Activated T-cell treated with anti-CD3 and anti-CD28 coated beads for 4 hours (primary cell): ENCODE results near the gene TMEM54.

Experiments used
- DNase-seq: peaks from one replicate; pipeline ENCODE4 v3.0.0-alpha.2; 2020

The TMEM54 gene, protein sequence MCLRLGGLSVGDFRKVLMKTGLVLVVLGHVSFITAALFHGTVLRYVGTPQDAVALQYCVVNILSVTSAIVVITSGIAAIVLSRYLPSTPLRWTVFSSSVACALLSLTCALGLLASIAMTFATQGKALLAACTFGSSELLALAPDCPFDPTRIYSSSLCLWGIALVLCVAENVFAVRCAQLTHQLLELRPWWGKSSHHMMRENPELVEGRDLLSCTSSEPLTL

DNA sequence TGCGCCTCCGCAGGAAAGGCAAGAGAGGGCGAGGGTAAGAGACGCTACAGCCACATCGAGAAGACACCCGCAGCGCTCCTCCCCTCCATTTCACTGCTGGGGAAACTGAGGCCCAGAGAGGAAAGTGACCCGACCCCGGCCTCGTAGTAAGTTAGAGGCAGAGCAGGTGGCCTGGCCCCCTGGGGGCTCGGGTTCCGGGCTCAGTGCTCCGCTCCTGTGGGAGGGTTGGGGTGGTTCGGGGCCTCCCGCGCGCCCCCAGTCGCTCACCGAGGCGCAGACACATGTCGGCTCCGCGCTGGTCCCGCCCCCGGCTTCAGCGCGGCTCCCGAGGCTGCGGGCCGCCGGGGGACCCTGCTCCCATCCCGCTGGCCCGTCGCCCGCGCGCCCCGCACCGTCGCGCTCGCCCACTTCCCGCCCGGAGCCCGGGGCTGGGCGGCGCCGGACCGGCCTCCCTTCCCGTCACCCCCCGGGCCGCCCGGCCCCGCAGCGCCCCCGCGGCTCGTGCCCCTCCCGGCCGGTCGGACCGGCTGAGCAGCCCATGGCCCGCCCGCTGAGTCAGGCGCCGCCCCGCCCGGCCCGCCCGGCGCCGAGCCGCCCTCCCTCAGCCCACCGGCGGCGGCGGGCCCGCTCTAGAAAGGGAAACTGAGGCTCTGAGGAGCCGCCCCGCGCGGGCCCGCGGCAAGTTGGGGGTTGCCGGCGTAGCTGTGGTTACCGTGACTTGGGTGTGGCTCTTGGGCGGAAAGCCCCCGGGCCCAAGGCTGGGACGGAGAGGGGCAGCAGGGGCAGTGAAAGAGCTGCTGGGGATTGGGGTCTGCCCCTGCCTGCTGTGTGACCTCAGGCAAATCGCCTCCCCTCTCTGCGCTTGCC, at the start of gene TMEM54:
TMEM54 (minus strand) TSS at position 434 of the 867 bp plus-strand sequence; CDS start at position 283, 151 bp downstream.
- no peak for DNase-seq

DNA sequence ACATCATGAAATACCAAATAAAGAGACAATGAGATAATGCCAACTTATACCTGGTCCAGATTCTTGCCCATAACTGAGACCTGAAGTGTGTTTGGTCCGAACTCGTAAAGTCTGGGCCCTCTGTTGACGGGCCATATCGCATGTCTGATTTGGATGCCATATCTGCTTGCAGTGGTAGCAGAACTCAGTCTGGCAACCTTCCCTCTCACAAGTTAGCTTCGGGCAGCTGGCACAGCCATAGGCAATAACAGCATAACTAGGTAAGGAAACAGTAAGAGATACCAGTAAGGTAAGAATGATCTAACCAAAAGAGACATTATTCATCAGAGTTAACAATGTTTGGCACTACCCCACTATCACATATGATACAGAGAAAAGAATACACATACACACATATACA, 48.3 kb upstream of the TMEM54 start:
- no peak for DNase-seq

DNA sequence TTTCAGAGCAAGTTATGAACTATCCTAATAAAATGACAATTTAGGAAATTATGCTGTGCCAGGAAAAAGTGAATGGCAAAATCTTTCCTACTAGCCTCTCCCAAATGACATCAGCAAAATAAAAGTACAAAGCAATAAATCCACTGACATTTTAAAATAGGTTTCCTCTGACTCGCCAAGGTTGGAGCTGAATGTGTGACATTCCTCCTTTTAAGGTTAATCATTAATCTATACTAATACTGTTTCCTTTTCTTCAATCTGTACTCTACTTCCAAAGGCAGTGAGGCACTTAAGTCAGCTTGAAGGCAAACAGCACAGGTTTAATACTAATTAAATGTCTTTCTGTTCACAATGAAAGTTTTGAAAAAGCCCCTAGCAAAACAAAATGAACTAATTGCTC, 47.7 kb upstream of the TMEM54 start:
- no peak for DNase-seq

DNA sequence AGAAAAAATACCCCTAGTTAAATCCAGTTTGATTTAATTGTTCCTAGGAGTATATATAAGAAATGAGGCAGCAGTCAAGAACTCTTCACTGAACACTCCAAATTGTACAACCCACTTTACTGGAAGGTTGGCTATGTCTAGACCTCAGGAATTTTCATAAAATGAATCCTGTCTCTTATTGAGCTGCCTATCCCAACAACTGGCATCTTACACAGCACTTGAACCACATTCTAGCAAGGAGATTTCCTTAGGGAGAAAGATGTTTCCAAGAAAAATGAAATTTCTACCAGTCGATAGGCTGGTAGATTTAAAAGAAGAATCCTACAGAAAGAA, 47.2 kb upstream of the TMEM54 start:
- no peak for DNase-seq

DNA sequence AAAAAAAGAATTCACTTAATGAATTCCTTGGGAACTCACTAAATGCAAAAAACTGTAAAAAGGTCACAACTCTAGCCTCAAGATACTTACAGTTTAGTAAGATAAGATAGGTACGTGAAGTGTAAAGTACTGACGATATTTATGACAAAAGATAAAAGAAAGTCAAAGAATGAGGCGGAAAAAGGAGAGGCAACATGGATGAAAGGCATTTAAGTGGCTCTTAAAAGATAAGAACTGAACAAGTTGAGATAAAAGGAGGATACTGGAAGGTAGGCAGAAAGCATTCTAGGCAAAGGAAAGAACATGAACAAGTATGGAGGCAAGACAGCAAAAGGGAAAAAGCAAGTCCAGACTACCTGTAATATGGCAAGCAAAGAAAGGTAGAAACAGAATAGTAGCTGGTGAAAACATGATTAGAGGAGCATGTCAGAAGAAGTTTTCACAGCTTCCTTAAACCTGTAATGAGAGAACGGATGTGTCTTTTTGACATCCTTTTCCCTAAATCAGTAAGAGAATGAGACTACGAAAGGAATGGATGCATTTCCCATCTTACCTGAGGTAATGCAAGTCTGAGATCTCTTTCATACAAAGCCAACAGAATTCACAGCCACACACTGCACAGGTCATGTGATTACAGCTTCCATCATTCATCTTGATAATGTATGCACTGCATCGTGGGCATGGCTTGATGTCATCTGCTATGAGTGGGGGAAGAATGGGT, 46.6 kb upstream of the TMEM54 start:
- DNase-seq, result no peak

DNA sequence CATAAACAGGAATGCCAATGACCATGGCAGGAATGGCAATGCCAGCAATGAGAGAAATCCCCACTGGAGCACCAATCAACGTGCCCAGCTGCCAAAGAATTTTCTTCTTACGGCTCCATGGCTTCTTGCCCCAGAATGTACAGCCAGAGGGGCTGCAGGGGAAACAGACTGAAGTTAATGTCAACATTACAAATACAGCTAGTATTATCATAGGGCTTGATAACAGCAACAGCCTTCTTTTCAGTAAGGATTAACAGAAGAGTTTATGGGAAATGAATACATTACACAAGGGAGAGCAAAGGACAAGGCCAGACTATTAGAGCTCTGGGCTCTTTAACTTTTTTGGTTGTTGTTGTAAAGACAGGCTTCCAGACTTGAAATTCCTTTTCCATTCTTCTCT, 45.2 kb upstream of the TMEM54 start:
- no peak for DNase-seq

DNA sequence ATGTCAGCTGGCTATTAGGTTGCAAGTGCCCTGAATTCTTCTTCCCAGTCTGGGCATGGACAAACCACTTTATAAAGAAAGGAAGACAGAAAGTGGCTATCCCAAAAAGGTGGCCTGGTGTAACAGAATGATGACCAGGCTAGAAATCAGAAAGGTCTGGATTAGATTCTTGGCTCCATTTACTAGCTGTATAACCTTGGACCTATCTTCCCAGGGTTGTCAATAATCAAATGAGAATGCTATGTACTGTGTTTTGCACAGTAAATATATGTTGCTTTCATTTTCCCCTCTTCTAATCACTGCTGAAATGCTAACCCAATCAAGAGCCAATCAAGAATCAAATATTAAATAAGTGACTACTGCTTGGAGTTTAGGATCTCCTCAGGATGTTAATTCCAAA, 43.0 kb upstream of the TMEM54 start:
- DNase-seq, result no peak

DNA sequence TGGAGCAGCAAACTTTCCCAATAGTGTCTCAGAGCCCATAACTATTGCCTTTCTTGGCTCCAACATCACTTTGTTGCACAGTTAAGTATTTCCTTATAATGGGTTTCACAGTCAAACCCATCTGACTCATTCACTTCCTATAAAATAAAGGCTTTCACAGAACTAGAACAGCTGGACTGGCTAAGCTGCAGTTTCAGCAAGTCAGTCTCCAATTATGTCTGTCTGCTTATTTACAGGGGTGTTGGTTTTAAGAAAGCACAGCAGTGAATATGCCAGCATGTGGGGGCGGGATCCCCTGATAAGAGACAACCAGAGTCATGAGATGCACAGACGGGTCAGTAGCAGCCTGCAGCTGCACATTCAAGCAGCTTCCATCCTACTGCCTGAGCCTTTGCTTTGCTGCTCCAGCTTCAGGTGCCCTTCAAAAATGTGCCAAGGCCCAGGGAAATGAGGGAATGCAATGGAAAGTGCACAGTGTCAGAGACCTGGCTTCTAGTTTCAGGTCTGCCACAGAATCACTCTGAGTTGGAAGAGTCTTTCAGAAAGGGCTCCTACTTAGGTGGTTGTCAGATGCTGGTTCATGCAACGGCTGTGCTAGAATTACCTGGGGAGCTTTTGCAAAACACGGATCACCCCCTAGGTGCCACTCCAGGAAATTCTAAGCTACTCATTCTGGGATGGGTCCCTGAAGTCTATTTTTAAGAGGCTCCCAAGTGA, 38.6 kb upstream of the TMEM54 start:
- no peak for DNase-seq

DNA sequence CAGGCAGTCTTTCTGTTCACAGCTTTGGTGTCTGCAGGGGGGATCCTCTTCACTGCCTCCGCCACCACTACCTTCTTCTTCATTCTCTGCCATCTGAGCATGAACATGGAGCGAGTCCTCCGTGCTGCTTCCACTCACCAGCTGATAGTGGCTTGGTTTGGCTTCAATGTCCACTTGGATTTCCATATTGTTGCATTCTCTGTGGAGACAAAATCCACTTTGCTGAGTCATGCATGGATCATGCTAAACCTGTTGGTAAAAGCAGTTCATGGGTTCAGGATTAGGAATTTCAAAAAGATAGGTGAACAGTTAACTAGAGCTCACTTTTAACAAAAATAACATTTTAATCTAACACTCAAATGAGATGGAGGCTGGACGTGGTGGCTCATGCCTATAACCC, 35.9 kb upstream of the TMEM54 start:
- DNase-seq, result no peak

DNA sequence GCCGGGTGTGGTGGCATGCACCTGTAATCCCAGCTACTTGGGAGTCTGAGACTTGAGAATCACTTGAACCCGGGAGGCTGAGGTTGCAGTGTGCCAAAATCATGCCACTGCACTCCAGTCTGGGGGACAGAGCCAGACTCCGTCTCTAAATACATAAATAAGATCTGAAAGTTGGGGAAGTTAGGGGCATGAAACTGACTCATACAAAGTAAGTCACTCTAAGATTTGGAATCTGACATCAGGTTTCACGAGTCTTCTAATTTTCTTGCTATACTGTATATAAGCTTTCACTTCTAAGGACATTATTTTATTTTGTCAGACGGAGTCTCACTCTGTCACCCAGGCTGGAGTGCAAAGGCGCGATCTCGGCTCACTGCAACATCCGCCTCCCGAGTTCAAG, 33.3 kb upstream of the TMEM54 start:
- DNase-seq, result no peak

DNA sequence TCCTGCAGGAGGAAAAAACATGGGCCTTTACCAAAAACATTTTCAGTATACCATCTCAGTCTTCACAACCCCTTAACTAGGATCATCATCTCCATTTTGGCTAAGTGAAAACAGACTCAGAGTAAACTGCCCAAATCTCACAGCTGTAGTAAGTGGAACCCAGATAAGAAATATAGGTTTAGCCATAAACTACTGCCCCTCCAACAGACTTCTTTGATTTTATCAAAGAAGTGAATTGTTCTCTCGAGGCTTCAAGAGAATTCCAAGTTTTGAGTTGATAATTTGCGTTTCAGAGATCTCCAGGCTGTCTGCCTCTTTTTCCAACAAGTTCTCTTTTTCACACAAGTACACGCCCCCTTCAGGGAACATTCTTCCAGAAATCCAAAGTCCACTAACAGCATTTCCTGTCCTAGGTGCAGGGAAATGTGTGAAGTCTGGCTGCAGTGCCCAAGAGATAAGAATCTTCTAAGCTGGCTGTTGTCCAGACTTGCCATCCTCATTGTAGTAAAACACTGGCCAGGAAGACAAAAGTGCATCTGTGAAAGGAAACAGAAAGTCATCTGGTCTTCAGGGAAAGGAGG, 32.6 kb upstream of the TMEM54 start:
- no peak for DNase-seq

DNA sequence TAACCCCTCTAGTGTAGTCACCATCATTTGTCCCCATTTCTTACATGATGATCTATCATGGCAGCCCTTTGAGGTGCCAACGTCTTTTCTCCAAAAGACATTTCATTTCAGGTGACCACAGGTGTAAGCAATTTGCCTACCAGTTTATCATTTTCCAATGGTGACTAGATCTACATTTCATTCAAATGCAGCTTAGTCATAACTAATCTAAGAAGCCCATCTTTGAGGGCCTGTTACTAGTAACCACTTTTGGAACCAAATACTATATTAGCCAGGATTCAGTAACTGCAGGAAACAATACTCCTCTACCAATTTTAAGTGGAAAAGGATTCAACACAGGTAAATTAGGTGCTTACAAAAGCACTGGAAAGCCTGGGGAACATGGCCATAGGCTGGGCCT, 30.6 kb upstream of the TMEM54 start:
- DNase-seq, result no peak

DNA sequence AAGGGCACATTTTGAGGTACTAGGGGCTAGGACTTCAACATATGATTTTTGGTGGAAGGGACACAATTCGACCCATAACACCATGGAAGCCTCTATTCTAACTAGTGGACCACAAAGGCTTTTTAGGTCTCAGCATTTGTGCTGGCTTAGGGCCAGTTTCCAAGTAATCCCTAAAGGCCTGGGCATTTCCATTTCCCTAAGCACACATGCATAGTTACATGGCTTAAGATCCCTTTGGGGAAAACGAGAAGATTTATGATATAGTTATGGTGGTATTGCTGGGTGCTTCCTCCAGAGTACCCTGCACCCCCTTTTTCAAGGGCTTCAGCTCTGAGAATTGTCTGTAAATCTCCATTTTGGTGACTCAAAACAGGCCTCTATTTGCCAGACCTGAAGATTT, 28.2 kb upstream of the TMEM54 start:
- DNase-seq, result no peak

DNA sequence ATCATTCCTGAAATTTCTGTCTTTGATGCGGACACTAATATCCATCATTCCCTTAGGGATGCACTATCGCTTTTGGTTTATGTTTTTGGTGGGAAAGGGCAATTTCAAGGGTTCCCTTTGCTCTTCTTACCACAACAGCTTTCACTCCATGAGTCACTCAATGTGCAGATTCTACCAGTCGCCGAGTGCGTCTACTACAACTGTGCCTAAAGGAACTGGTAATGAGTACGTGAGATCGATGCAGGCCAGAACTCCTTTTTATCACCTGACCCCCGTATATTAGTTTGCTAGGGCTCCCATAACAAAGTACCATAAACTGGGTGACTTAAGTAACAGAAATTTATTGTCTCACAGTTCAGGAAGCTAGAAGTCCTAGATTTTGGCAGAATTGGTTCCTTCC, 27.5 kb upstream of the TMEM54 start:
- DNase-seq, result no peak

DNA sequence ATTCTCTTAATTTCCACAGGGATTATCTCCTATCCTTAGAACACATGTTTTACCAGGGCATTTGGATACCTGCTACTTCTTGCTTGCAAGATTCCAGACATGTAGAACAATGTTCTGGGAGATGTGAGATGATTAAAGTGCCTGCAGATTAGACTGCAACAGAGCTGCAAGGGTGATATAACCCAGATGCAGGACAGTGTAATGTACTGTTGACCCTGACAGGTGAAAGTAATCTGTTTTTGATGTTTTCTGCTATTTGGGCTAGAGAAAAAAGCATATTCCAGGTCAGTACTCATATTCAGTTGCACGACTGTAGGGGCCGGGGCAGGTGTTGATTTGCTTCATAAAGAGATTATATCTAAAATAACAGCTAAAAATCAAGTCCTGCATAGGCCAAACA, 27.1 kb upstream of the TMEM54 start:
- no peak for DNase-seq

DNA sequence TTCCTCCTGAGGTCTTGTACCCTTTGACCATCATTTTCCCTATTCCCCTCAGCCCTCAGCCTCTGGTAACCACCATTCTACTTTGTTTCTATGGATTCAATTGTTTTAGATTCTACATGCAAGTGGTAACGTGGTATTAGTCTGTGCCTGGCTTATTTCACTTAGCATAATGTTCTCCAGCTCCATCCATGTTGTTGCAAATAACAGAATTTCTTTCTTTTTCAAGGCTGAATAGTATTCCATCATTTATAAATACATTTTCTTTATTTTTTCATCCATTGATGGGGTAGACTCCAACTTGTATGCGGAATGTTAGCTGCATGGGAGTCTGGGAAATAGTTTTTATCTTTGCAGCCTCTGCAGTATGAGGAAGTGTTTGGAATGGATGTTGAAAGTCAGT, 26.3 kb upstream of the TMEM54 start:
- no peak for DNase-seq

DNA sequence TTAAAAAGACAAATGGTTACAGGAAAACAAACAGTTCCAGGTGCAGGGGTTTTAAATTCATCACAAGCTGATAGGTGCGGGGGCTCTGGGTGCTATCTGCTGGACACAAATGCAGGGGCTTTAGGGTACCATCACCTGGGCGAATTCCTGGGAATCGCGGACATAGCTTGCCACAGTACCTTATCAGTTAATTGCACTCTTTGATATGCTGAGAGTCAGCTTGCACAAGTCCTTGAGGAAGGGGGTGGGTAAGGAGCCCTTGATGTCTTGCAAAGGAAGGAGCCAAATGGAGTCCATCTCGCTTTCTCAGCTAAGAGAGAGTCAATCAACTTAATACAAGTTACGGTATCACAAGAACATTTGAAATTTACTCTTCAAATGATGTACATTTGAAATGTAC, 25.4 kb upstream of the TMEM54 start:
- no peak for DNase-seq

DNA sequence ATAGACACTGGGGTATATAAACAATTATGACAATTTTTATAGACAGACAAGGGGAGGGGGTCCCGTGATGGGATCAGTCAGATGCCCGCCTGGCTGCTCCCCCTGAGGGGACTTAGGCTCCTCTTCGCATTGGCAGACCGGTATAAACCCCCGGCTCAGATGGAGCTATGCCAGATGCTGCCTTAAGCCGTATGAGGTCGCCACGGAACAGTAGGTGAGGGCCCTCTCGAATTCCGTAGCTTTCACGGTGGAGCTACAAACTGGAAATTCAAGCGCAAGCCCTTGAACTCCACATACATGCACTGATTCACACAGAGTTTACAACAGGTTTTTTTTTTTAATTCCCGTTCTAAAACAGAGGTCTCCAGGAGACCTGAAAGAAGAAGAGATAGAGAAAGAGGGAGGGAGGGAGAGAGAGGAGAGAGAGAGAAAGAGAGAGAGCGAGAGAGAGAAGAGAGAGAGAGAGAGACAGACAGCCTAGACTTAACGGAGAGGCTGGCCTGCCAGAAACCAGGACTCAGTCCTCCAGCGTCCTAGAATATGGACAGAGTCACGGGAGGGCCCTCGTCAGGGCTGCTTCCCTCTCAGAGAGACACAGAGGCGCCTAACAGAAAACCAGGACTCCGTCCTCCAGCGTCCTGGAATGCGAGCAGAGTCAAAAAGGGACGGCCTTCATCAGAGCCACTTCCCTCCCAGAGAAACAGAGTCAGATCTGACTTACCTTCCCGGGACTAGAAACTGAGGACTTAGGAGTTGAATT, 24.4 kb upstream of the TMEM54 start:
- DNase-seq, result no peak

DNA sequence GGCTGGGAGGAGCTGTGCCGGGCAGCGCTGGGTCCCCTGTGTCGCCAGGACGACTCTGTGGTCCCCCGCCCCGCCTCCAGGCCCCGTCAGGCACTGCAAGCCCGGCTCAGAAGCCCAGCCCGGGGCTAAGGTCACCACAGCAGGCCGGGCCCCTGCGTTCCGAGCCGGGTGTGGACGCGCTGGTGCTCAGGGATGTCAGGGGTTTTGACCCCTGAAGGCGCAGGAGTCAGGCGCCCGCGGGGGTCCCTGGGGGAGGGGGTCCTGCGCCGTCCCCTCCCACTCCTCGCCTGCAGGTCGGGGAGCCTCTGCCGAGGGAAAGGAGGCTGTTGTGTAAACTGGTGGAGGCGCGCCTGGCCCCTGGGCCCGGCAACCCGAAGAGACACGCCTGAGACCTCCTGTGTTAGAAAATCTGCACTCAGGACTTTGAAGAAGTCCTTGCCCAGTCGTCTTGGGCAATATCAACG, 23.7 kb upstream of the TMEM54 start:
- no peak for DNase-seq

DNA sequence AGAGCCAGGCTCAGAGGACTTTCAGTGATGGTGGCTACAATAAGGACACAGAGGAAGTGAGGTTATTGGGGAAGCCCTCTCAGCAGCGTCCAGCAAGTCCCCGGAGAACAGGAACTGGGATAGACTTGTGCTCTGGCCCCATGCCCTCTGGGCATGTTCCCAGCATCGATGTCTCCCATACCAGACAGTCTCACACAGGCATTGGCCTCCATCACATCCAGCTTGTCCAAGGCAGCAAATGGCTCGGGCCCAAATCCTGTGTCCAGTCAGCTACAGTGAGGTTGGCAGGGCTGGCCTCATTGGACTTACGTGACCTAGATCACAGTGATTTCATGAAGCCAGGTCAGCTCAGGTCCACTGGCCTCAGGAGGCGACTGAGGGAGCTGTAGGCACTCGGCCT, 19.6 kb upstream of the TMEM54 start:
- no peak for DNase-seq

DNA sequence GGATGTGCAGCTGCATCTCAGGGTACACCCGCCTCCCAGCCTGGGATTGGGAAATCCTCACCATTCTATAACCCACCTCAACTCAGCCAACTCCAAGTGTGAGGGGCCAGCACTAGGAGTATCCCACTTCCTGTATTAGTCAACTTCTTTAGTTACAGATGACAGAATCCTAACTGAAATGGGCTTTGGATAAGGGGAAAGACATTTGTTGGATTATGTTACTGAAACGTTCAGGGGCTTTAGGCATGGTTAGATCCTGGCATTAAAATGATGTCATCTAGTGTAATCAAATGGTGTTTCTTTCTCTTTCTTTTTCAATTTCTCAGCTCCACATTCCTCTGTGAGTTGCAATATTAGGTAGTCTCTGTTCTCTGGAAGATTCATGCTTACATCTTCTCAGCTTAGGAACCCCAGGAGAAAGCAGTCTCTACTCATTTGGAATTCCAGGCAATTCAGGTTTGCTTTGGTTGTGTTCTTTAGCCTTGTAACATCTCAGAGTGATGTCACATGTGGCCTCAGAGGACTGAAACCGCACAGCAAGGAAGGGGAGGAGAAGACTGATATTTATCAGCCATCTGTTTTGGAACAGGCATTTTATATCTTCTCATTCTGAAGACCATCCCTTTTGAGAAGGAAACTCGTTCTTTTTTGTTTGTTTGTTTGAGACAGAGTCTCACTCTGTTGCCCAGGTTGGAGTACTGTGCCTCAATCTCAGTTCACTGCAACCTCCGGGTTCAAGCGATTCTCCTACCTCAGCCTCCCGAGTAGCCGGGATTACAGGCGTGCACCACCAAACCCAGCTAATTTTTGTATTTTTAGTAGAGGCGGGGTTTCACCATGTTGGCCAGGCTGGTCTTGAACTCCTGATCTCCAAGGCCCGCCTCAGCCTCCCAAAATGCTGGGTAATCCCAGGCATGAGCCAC, 18.9 kb upstream of the TMEM54 start:
- no peak for DNase-seq
